K562 (cell line): ENCODE results near the gene MYO7A.

Source experiments
- ARNT ChIP-seq, 2 experiments: fragments of 450-650 bp; IDR thresholded peaks; 2 replicates each; pipeline ENCODE4 v1.6.1; 2016; ENCODE audit warnings: mild to moderate bottlenecking in 1 of 2
- MXD1 ChIP-seq: fragments of 250-450 bp; sonication (Bioruptor Pico); IDR thresholded peaks from 2 replicates; pipeline ENCODE4 v1.8.0; 2021; ENCODE audit warnings: borderline replicate concordance, mild to moderate bottlenecking, moderate library complexity; ENCODE audit not compliant: poor library complexity, severe bottlenecking
- ZNF274 ChIP-seq: IDR thresholded peaks from 2 replicates; pipeline ENCODE4 v1.6.1; 2011; ENCODE audit warnings: low read depth, mild to moderate bottlenecking, low read length, moderate library complexity, borderline replicate concordance

- TF ChIP-seq MXD1 (no peak), ZNF274 (no peak), ARNT (IDR thresholded peaks at IDR 0.05) (no peak)
Measured at GRCh38 chr11:77198440-77198849, 70.4 kb downstream of the MYO7A start.
